ENCODE measurements around the gene LRCOL1.

Gene LRCOL1

DNA sequence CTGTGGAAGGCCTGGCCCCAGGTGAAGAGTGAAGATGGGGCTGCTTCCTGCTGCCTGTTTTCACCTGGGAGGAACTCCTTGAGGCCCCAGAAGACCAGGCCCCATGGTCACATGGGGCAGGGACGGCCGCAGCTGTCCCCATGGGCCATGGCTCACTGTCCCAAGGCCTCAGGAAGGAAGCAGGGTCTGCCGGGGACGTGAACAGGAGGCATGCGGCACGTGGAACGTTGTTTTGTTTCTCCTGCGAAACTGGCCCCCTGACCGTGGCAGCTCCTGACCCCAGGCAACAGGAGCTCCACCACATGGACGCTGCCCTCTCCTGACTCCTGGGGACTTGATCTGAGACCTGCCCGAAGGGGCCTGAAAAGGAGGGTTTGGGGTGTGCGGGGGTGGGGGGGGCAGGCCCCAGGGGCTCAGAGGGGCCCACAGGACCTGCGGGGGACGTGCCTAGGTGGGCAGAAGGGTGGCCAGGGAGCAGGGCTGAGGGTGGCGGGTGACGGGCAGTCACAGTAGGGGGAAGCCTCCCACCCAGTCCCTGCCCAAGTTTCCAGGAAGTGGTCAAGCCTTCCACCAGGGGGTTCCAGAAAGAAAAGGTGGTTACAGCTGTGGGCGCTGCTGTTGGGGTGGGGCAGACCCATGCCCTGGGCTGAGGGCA is 41.4 kb downstream of the LRCOL1 start:
- no peak for DNase-seq (ENCODE audit: low read depth in 2 of 3, low spot score in 2 of 3)

DNA sequence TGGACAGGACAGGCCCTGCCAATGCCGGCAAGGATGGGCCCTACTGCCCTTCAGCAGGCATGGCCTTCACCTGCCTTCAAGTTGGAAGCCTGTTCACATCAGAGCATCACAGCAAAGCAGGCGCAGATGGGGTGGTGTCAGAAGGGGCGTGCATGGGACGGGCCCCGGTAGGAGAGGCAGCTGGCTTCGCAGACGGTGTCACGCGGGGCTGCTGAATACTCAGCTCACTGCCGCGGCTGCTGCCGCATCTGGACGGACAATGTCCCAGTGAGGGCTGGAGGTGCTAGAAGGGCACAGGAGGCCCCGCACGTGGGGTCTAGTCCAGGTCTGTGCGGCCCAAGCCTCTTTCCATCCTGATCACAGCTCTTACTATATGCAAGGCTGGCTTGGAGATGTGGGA is 42.1 kb downstream of the LRCOL1 start:
- DNase-seq (ENCODE audit: low read depth in 2 of 3, low spot score in 2 of 3): no peak

DNA sequence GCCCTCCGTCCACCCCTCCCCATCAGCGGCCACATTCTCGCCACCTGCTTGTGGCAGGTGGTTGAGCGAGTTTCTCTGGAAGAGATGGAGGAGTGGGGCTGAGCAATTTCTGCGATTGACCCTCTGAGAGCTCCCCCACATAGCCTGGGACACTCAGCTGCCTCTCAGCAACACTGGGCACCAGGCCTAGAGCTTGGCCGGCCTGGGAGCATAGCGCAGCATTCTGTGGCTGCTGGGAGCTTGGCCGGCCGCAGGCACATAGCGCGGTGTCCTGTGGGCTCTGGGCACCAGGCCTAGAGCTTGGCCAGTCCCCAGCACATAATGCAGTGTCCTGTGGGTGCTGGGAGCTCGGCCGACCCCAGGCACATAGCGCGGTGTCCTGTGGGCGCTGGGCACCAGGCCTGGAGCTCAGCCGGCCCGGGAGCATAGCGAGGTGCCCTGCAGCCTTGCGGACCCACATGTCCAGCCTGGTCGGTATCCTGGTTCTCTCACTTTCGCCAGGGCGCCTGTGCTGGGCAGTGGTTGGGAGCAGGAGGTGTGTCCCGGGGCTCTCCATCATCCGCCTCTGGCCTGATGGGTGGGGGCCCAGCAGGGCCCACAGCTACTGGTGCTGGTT is 43.8 kb downstream of the LRCOL1 start:
- DNase-seq (ENCODE audit: low read depth in 2 of 3, low spot score in 2 of 3): no peak

DNA sequence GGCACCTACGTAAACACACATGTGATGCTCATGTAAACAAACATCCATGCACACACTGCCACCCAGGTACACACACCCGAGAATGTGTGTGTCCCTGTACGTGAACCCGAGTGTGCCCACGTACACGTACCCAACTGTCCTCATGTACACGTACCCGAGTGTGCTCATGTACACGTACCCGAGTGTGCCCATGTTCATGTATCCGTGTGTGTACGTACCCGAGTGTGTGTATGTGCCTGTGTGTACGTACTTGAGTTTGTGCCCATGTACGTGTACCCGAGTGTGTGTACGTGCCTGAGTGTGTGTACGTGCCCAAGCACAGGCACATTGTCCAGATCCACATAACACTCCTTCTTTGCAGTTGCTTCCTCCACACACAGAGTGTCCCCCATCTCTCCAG is 45.0 kb downstream of the LRCOL1 start:
- no peak for DNase-seq (ENCODE audit: low read depth in 2 of 3, low spot score in 2 of 3)

DNA sequence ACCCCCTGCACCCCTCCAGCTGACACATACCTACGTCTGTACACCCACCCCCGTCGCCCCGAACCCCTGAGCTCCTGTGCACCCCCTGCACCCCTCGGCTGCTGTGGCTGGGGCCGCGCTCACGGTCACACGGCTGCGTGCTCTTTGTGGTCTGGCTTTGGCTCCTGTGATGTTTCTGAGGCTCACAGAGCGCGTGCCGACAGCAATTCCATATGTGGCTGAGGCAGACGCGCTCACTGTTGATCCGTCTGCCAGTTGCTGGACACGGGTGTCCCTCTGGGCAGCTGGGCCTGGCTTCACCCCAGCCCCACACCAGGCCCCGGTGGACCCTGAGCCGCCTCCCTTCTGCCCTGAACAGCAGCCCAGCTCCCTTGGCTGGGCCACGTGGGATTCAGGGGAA is 46.5 kb downstream of the LRCOL1 start:
- no peak for DNase-seq (ENCODE audit: low read depth in 2 of 3, low spot score in 2 of 3)

DNA sequence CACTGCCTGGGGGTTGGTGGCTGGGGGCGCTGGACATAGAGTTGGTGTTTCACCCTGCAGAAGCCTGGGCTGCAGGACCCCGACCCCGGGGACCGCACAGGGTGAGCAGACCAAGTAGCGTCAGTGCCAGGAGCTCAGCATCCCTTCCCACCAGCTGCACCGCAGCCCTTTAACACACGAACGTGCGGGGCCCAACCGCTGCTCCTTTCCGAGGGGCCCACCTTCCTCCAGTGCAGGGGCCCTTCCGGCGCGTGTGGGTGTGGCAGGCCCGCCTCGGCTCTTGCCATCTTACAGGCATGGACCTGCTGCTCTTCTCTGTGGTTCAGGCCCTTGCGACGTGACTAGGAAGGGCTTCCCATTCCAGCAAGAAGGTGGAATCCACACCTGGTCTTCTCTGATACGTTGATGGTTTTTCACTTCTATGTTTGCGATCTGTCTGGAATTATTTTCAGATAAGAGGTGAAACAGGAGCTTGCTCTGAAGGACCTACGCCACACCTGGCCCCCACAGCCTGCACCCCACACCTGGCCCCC is 47.8 kb downstream of the LRCOL1 start:
- no peak for DNase-seq (ENCODE audit: low read depth in 2 of 3, low spot score in 2 of 3)

DNA sequence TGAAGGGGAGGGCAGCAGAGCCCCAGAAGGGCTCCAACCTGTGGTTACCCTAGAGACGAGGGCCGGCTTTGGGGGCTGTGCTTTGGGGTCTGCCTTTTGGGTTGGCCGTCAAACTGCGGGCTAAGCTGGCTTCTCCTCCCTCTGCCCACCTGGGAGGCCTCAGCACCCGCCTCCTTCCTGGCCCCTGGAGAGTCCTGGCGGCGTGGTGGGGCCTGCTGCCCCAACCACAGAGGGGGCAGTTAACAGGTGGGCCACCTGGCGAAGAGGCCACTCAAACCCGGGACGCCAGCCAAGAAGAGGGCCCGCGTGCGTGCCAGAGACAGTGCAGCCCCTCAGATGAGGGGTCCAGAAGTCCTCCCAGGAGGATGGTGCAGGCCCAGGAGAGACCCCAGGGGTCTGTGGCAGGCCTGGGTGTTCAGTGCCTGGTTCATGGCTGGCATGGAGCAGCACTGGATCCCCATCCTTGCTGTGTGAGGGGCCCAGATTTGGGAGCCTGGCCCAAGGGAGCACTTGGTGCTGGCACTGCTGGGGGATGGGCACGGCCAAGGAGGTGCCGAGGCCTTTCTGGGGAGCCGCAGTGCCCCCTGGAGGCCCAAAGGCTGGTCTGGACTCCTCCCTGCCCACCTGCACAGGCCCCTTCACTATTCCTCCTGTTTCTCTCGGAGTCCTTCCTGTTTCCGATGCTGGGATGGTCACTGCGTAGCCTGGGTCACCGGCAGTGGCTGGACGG is 48.8 kb downstream of the LRCOL1 start:
- no peak for DNase-seq (ENCODE audit: low read depth in 2 of 3, low spot score in 2 of 3)

DNA sequence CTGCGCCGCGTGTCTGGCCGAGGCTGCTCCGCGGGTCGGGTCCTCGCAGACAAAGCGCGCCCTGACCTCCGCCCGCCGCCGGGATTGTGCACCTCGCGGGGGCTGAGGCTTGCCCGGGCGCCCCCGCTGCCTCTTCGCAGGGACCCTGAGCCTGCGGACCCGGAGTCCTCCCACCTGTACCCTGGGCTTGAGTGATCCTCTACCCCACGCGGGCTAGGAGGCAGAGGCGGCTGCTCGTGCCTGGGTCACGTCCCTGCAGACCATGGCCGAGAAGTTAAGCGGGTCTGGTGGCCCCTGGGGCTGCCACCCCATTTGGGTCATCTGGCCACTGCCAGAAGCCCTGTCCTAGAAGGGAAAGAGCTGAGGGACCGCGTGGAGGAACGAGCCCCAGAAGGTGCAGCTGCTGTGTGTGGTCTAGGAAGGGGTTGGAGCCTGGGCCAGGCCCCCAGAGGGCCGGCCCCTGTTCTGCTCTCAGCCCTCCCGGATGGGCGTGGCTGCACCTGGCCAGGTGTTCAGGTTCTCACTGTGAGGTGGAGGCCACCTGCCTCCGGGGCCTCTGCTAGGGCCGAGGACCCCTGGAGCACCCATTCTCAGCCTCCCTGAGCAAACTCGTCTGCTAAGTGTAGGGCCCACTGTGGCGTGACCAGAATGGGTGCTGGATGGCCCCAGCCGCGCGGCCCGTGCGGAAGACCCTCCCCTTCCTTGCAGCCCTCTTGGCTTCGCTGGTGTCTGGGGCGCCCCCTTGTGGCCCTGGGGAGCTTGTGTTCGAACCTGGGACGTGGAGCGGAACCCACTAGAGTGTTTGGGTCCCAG is 49.6 kb downstream of the LRCOL1 start:
- DNase-seq (ENCODE audit: low read depth in 2 of 3, low spot score in 2 of 3): peak; percentile 40 to 74 (median 63)

DNA sequence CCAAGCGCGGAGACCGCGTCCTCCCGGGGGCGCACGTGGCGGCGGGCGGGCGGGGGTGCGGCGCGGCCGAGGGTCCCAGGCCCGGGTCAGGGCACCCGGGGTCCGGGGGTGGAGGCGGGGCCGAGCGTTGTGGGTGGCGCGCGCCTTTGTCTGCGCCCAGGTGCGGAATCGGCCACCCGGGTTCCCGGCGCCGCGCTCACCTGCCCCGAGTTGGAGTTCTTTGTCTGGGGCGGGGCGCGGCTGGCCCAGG is 50.1 kb downstream of the LRCOL1 start:
- peak in 1 of 3 experiments; percentile 11 for DNase-seq (ENCODE audit: low read depth in 2 of 3, low spot score in 2 of 3)

DNA sequence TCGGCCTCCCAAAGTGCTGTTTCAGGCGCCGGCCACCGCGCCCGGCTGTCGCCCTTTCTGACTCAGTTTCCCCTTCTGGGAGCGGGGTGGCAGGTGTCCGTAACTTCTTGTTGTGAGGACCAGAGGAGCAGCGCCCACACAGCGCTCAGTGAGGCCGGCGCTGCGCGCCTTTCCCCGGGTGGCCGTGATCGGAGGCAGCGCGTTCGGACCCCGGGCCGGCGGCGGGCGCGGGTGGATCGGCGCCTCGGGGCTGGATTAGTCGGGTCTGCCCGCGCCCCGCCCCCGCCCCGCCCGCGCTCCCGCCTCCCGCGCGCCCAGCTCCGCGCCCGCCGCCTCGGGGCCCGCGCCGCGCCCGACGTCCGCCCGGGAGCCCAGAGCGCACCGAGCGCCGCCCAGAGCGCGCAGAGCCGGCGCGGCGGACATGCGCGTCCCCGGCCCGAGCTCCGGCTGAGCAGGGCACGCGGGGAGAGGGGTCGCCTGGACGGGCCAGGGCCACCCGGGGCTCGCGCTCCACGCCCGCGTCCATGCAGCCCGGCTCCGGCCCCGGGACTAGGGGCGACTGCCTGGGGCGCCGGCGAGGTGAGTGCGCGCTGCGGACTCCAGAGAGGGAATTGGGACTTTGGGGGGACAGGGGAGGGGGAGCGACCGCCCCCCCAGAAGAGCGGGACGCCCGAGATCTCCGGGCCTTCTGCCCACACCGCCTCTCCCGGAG is 50.6 kb downstream of the LRCOL1 start:
- DNase-seq (ENCODE audit: low read depth in 2 of 3, low spot score in 2 of 3): peak in 1 of 3 experiments; percentile 26

DNA sequence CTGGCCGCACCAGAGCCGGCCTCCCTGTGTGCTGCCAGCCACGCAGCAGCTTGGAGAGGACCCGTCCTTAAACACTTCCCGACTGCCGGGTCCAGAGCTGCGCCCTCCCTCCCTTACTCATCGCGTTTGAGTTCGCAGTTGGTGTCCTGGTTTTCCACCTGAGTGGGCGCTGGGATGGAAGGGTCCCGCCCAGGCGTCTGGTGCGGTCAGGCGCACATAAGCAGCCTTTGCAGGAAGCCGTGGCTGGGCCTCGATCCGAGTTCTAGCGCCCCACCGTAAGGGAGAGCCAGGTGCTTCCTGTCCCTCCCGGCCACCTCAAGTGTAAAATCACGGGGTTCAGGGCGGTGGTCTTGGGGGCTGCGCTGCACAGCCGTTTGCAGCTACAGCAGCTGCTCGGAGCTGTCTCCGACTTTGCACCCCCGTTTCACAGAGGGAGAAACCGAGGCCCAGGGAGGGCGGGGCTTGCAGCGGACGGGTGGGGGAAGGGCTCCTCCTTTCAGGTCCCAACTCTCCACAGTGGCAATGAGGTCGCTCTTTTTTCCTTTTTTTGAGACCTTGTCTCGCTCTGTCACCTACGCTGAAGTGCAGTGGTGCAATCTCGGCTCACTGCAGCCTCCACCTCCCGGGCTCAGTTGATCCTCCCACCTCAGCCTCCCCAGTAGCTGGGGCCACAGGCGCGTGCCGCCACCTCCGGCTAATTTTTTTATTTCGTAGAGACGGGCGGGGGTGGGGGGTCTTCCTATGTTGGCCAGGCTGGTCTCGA is 51.3 kb downstream of the LRCOL1 start:
- no peak for DNase-seq (ENCODE audit: low read depth in 2 of 3, low spot score in 2 of 3)

DNA sequence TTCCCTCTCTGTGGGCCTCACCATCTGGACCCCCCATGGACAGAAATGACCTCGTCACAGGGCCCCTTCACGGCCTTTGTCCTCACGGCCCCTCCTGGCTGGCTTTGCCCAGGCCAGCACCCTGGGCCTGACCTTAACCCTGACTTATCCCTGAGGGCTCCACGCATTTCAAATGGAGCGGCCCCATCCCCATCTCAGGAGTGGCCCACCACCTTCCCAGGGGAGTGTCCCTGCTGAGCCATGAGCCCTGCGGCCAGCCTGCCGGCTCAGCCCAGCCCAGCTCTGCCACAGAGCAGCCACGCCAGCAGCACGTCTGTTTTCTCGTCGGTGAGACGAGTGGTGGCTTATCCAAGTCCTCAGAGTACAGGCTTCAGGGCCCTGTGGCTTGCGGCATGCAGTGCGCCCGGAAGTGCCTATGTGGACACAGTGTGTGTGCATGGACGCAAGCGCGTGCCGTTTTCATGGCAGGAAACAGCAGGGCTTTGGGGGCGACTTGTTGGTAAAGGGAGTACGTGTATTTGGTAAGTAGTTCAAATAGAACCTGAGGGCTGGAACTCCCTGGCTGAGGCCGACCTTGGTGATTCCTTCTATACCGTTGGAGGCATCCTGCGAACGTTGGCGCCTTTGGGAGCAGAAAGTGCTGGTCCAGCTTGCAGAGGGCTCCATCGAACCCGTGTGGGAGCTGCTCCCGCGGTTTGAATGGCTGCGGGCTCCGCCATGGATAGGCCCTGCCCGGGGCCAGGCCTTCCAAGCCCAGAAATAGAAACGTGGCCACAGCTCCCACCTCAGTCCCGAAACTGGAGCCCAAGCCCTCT is 52.1 kb downstream of the LRCOL1 start:
- no peak for DNase-seq (ENCODE audit: low read depth in 2 of 3, low spot score in 2 of 3)

DNA sequence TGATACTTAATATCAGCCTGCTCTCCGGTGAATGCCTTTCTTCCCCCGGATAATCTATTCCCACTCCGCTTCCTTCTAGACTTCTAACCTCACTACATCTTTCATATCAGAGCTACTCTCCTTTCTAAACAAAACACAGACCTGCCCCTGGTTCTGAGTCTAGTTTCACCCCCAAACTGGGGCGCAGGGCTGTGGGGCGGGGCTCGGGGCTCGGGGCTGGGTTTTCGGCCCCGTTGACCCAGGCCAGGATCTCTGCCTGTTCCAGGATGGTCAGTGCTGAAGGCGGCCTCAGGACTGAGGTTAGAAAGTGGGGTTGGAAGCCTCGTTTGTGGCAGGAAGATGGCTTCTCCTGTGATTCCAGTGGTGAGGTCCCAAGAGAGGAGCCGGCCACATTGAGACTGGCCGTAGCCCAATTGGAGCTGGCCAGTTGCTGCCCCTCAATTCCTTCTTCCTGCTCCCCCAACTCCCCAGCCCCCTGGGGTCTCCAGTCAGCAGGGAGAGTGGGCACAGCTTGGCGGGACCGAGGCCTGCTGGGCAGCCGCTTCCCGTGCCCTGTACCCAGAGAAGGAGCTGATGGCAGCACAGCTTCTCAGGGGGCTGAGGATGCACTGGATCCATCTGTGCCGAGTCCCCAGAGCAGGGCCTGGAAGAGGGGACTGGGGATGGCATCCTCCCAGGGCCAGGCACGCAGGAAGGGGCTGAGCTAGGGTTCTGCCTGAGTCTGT is 52.9 kb downstream of the LRCOL1 start:
- DNase-seq (ENCODE audit: low read depth in 2 of 3, low spot score in 2 of 3): no peak

DNA sequence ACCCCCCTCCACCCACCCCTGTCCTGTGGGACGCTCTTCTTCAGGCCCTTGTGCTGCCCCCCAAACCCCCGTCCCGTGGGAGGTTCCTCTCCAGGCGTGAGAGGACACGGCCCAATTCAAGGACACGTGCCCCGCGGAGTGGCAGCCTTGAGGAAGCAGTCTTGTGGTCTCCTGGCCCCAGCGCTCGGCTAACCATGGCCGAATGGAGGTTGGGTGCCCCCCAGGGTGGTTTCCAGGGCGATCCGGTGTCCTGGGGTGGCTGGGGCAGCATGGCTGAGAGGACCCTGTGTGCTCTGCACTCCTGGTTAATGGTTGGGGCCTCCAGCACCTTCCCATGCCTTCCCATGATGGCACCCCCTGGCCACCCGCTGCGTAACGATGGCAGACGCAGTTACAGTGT is 53.6 kb downstream of the LRCOL1 start:
- no peak for DNase-seq (ENCODE audit: low read depth in 2 of 3, low spot score in 2 of 3)

DNA sequence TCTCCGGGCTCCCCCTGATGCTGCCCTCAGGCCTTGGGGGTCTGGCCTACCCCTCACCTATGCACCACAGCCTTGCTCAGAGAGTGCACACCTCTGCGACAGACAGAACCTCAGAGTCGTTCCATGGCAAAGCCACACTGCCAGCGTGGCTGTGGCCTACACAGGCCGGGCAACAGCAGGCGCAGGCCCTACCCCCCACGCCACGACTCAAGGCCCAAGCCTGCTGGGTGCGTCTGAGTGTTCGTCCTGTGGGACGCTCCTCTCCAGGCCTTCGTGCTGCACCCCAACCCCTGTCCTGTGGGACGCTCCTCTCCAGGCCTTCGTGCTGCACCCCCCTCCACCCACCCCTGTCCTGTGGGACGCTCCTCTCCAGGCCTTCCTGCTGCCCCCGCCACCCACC is 54.2 kb downstream of the LRCOL1 start:
- DNase-seq (ENCODE audit: low read depth in 2 of 3, low spot score in 2 of 3): no peak

DNA sequence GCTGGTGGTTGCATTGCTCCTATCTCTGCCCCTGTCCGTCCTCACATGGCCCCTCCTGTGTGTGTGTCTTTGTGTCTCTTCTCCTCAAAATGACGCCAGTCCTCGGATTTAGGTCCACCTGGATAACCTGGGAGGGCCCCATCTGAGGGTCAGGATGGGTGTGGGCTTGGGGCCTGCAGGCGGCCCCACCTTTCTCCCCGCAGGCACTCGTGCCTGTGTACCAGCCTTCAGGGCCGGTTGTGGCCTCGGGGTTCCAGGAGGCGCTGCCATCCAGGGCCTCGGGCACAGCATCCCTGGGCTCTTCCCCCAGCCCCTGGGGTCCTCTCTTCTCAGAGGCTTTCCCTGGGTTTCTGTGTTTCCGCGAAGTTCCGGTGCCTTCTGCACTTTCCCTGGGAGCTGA is 54.7 kb downstream of the LRCOL1 start:
- no peak for DNase-seq (ENCODE audit: low read depth in 2 of 3, low spot score in 2 of 3)

DNA sequence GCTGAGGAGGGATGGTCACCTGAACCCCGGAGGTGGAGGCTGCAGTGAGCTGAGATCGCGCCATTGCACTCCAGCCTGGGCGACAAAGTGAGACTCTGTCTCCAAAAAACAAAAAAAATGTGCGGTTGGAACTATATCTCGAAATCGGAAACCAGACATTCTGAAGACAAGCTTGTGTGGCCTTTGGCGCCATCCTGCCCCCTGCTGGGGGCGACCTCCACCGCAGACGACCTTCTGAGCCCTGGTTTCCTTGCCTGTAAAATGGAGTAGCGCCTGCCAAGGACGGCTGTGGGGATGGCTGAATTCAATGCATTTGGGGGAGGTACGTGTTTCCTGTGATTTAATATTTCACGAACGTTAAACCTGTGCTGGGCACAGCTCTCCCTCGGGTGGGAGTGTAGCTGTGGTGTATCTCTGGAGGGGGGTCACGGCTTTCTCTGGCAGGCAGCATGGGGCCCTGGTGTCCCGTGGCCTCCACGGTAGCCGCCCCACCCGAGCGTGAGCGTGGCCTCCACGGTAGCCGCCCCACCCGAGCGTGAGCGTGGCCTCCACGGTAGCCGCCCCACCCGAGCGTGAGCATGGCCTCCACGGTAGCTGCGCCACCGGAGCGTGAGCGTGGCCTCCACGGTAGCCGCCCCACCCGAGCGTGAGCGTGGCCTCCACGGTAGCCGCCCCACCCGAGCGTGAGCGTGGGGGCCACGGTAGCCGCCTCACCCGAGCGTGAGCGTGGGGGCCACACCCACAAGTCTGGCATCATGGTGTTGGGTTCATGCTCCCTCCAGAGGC is 55.3 kb downstream of the LRCOL1 start:
- DNase-seq (ENCODE audit: low read depth in 2 of 3, low spot score in 2 of 3): no peak

All from activated CD8-positive, alpha-beta memory T cell treated with anti-CD3 and anti-CD28 coated beads for 48 hours (primary cell).